K562 (cell line): ENCODE results near the gene MAP4K4. TPM values are rescaled to one million over a fixed set of nuclear protein-coding genes. Genes with fewer than 3 reads are reported as not detected.

Experiments
- ATAC-seq: fragments of 200-7000 bp; cut with Tn5 transposase; 3 replicates; pipeline ENCODE4 v1.9.1; 2020; ENCODE audit warnings: moderate library complexity
- BruUV-seq: library from RNA; stranded (reverse); fragments of 400-500 nt; replicated peaks from 2 replicates; lab custom pipeline; 2021; lab: Mats Ljungman, UMichigan
- CTCF ChIA-PET: fragments of 300-600 bp; formaldehyde crosslinking; extraction: SDS; loops from one replicate; lab custom pipeline; 2021; ENCODE audit warnings: low intra/inter-chr PET ratio; lab: Yijun Ruan, JAX
- POLR2A ChIA-PET: fragments of 300-600, 350-650 bp; sonication (Branson Sonifier 250); formaldehyde crosslinking; extraction: SDS; loops from one replicate; lab custom pipeline; 2021; ENCODE audit warnings: antibody characterized with exemption, inconsistent platforms; lab: Yijun Ruan, JAX
- DNase-seq, 4 experiments: peaks; one replicate each; pipeline versions ENCODE4 v3.0.0 to v3.0.0-alpha.2; 2011 to 2018; ENCODE audit warnings: low spot score in 3 of 4, mixed read lengths in 3 of 4; ENCODE audit errors: extremely low read depth in 1 of 4
- FAIRE-seq: peaks from 2 replicates; lab custom pipeline; 2011; peaks lifted over from hg19 to GRCh38; lab: Jason Lieb, UNC
- H2AFZ ChIP-seq: 2 replicates; pipeline ENCODE4 v1.6.0; 2011; ENCODE audit warnings: low read depth, low read length, control low read depth, inconsistent platforms
- H3K27ac ChIP-seq: fragments of 200-600 bp; 3 replicates; pipeline ENCODE4 v1.8.0; 2011; ENCODE audit warnings: low read depth, mild to moderate bottlenecking, control low read depth, inconsistent platforms, low read length, moderate library complexity, mixed read lengths; ENCODE audit errors: extremely low read depth
- H3K27me3 ChIP-seq, 2 experiments: fragments of 300-600 bp in 1 of 2; 2 replicates in 1 of 2; 3 replicates in 1 of 2; pipeline versions ENCODE4 v1.6.0 to v1.8.0; 2011; ENCODE audit warnings: inconsistent platforms in 2 of 2, low read length in 2 of 2, mild to moderate bottlenecking in 1 of 2, mixed read lengths in 1 of 2, moderate library complexity in 1 of 2; ENCODE audit not compliant: control insufficient read depth in 2 of 2, insufficient read depth in 2 of 2
- H3K36me3 ChIP-seq: fragments of 300-600 bp; 3 replicates; pipeline ENCODE4 v1.8.0; 2011; ENCODE audit warnings: mild to moderate bottlenecking, low read length, inconsistent platforms; ENCODE audit not compliant: control insufficient read depth, insufficient read depth
- H3K4me1 ChIP-seq, 2 experiments: fragments of 200-600 bp in 1 of 2; replicated peaks in 1 of 2; 2 replicates in 1 of 2; 3 replicates in 1 of 2; pipeline versions ENCODE4 v1.5.1 to v1.8.0; 2011; ENCODE audit warnings: inconsistent platforms in 2 of 2, low read length in 2 of 2, mild to moderate bottlenecking in 1 of 2, mixed read lengths in 1 of 2, moderate library complexity in 1 of 2; ENCODE audit not compliant: control insufficient read depth in 2 of 2, insufficient read depth in 2 of 2
- H3K4me2 ChIP-seq: 2 replicates; pipeline ENCODE4 v1.6.1; 2011; ENCODE audit warnings: low read length, control low read depth, inconsistent platforms, mixed read lengths; ENCODE audit not compliant: insufficient read depth
- H3K4me3 ChIP-seq: fragments of 200-600 bp; sonication (generic), shearing (Covaris generic); 2 replicates; pipeline ENCODE4 v1.5.1; 2016; ENCODE audit warnings: control low read depth, inconsistent platforms
- H3K79me2 ChIP-seq: fragments of 200-600 bp; 3 replicates; pipeline ENCODE4 v1.8.0; 2011; ENCODE audit warnings: low read length, inconsistent platforms; ENCODE audit not compliant: control insufficient read depth, insufficient read depth
- H3K9ac ChIP-seq, 2 experiments: 2 replicates each; pipeline versions ENCODE4 v1.6.0 to v1.6.1; 2011; ENCODE audit warnings: low read depth in 2 of 2, low read length in 2 of 2, control low read depth in 1 of 2, inconsistent platforms in 1 of 2, mild to moderate bottlenecking in 1 of 2, mixed read lengths in 1 of 2; ENCODE audit not compliant: insufficient read depth in 1 of 2
- H3K9me1 ChIP-seq: one replicate; pipeline ENCODE4 v1.6.0; 2011; ENCODE audit warnings: inconsistent platforms, mild to moderate bottlenecking, low read length, moderate library complexity; ENCODE audit not compliant: control insufficient read depth, insufficient read depth
- H3K9me3 ChIP-seq: replicated peaks from 2 replicates; pipeline ENCODE4 v1.5.1; 2011; ENCODE audit warnings: low read depth, low read length, inconsistent platforms; ENCODE audit not compliant: control insufficient read depth, insufficient read depth
- H4K20me1 ChIP-seq: replicated peaks from 2 replicates; pipeline ENCODE4 v1.6.1; 2011; ENCODE audit warnings: low read length, inconsistent platforms, mixed read lengths; ENCODE audit not compliant: control insufficient read depth, insufficient read depth
- DMBX1 ChIP-seq: fragments of 250-450 bp; sonication (Bioruptor Pico); IDR thresholded peaks from 2 replicates; pipeline ENCODE4 v1.8.0; 2022; ENCODE audit warnings: inconsistent platforms, mild to moderate bottlenecking, moderate library complexity, borderline replicate concordance
- FOXP1 ChIP-seq: sonication (generic); formaldehyde crosslinking; IDR thresholded peaks from 2 replicates; pipeline ENCODE4 v1.8.0; 2022; ENCODE audit warnings: mild to moderate bottlenecking, missing genetic modification reagents
- RCOR1 ChIP-seq, 2 experiments: IDR thresholded peaks; 2 replicates each; pipeline ENCODE4 v1.6.1; 2012; ENCODE audit warnings: low read depth in 2 of 2, low read length in 2 of 2, borderline replicate concordance in 1 of 2, improper control_type of control experiment in 1 of 2
- RNF219 ChIP-seq: fragments of 250-450 bp; sonication (Bioruptor Pico); IDR thresholded peaks from 2 replicates; pipeline ENCODE4 v1.5.0; 2022; ENCODE audit warnings: mild to moderate bottlenecking
- SMC3 ChIP-seq: conservative IDR thresholded peaks from 2 replicates; pipeline ENCODE4 v1.6.1; 2011; ENCODE audit warnings: low read depth, low read length, improper control_type of control experiment; ENCODE audit not compliant: insufficient read depth
- WGBS: fragments of 100-300 bp; shearing (Covaris generic); methylation state at CpG from one replicate; pipeline ENCODE4 v1.1.6; 2016; ENCODE audit warnings: low coverage, mixed read lengths; ENCODE audit not compliant: insufficient coverage; ENCODE audit errors: missing lambda C conversion rate; 5-methylcytosine and 5-hydroxymethylcytosine counted together
- in situ Hi-C: fragments of 300-500 bp; cut with MboI; formaldehyde crosslinking; loops from 4 replicates; pipeline ENCODE4 v1.15.0; 2018; ENCODE audit warnings: inconsistent platforms, mixed read lengths
- intact Hi-C: fragments of 100-400 bp; cut with micrococcal nuclease; formaldehyde crosslinking; loops from 2 replicates; pipeline ENCODE4 v1.14.2; 2022
- polyA plus RNA-seq, 8 experiments: library from polyadenylated mRNA; depleted of rRNA in 4 of 8; stranded (reverse) in 5 of 8; unstranded in 3 of 8; fragments of >200 nt; fragmentation: Nextera tagmentation in 2 of 8; fragmentation: Illumina TruSeq in 1 of 8; extraction: Ambion mirVana in 2 of 8; extraction: Trizol in 1 of 8; gene quantifications; 2 replicates each; pipeline versions ENCODE4 v1.2.1 to v1.2.3, GENCODE V29; 2011 to 2014; ENCODE audit warnings: inconsistent platforms in 1 of 8, missing spikeins in 1 of 8
- total RNA-seq, 7 experiments: library from RNA; depleted of rRNA in 6 of 7; stranded (reverse); fragments of >200 nt in 6 of 7; fragmentation: Illumina TruSeq in 2 of 7; extraction: Trizol in 2 of 7; gene quantifications; 2 replicates each; pipeline versions ENCODE4 v1.2.1 to v1.2.3, GENCODE V29; 2011 to 2021; ENCODE audit warnings: low replicate concordance in 1 of 7
- TF ChIP-seq, protein P1 (sequence below): fragments of 450-650 bp; IDR thresholded peaks from 2 replicates; pipeline ENCODE4 v1.6.1; 2016; ENCODE audit warnings: antibody characterized with exemption
- TF ChIP-seq, protein P2 (sequence below): fragments of 200-600 bp; sonication (generic); IDR thresholded peaks from one replicate; pipeline ENCODE4 v1.6.1; 2012; ENCODE audit warnings: mild to moderate bottlenecking, low read depth, low read length, inconsistent platforms

The MAP4K4 gene
- total and polyA plus RNA-seq, 9 of the 15 experiments (the other 6 are each of a cell fraction or from before 2014, with no cell fraction given) = 7.6 to 76.4 (median 50.6) TPM

DNA sequence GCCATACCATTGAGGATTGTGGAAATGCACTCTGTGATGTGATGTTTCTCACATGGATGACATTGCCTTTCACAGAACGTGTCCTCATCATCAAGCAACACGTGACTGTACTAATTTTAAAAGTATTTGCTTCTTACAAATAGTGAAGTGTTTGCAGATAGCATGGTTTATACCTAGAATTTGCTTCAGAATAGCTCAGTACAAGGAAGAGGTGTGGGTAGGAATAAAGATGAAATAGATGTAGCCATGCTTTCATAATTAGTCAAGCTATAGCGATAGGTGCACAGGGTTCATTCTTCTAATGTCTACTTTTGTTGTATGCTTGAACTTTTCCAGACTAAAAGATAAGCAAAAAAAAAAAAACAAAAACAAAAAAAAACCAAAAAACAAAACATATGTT is 27.5 kb downstream of the MAP4K4 start:
- WGBS = 59% methylated on average over 3 of the region's 3 CpGs
- intact Hi-C loops (loop anchor here (10.0 kb wide), 2 partner anchors 210 to 310 kb away; no protein-coding TSS in a partner anchor), in situ Hi-C loops (no loop called here)
- FAIRE-seq (no peak), ATAC-seq (no peak), DNase-seq (no peak)
- Histone ChIP-seq H2AFZ (no peak overlapping the region), H3K79me2 (peaks cover 85% of the 10 kb centered on the region), H3K4me3 (no peak overlapping the region), H3K27me3 (no peaks in the 10 kb centered on the region), H3K9me1 (no peaks in the 10 kb centered on the region), H3K27ac (no peak overlapping the region), H3K4me2 (no peak overlapping the region), H3K4me1 (peaks cover 0 to 4% of the 10 kb centered on the region in 2 experiments; a peak in 3 of 5 replicates), H3K36me3 (no peaks in the 10 kb centered on the region), H3K9me3 (no peaks in the 10 kb centered on the region), H4K20me1 (peaks cover 16% of the 10 kb centered on the region), H3K9ac (no peak overlapping the region)
- ChIA-PET POLR2A (interaction anchor here (1.0 kb wide), 1 partner anchor 19 kb away, joined by 4 read pairs; no protein-coding TSS in a partner anchor), CTCF (no interaction called here)
- no TSS peak for BruUV-seq
- TF ChIP-seq, protein P1, sequence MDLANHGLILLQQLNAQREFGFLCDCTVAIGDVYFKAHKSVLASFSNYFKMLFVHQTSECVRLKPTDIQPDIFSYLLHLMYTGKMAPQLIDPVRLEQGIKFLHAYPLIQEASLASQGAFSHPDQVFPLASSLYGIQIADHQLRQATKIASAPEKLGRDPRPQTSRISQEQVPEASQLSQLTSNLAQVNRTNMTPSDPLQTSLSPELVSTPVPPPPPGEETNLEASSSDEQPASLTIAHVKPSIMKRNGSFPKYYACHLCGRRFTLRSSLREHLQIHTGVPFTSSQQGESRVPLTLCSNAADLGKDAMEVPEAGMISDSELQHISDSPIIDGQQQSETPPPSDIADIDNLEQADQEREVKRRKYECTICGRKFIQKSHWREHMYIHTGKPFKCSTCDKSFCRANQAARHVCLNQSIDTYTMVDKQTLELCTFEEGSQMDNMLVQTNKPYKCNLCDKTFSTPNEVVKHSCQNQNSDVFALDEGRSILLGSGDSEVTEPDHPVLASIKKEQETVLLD = no peak
- TF ChIP-seq FOXP1 (CRISPR knock-in tag) (no peak), DMBX1 (CRISPR knock-in tag) (no peak), SMC3 (no peak), RNF219 (CRISPR knock-in tag) (no peak), RCOR1 (IDR thresholded peaks at IDR 0.05; ENCODE audit: borderline replicate concordance in 1 of 2, low read depth in 2 of 2, low read length in 2 of 2) (no peak)
- TF ChIP-seq, protein P2, sequence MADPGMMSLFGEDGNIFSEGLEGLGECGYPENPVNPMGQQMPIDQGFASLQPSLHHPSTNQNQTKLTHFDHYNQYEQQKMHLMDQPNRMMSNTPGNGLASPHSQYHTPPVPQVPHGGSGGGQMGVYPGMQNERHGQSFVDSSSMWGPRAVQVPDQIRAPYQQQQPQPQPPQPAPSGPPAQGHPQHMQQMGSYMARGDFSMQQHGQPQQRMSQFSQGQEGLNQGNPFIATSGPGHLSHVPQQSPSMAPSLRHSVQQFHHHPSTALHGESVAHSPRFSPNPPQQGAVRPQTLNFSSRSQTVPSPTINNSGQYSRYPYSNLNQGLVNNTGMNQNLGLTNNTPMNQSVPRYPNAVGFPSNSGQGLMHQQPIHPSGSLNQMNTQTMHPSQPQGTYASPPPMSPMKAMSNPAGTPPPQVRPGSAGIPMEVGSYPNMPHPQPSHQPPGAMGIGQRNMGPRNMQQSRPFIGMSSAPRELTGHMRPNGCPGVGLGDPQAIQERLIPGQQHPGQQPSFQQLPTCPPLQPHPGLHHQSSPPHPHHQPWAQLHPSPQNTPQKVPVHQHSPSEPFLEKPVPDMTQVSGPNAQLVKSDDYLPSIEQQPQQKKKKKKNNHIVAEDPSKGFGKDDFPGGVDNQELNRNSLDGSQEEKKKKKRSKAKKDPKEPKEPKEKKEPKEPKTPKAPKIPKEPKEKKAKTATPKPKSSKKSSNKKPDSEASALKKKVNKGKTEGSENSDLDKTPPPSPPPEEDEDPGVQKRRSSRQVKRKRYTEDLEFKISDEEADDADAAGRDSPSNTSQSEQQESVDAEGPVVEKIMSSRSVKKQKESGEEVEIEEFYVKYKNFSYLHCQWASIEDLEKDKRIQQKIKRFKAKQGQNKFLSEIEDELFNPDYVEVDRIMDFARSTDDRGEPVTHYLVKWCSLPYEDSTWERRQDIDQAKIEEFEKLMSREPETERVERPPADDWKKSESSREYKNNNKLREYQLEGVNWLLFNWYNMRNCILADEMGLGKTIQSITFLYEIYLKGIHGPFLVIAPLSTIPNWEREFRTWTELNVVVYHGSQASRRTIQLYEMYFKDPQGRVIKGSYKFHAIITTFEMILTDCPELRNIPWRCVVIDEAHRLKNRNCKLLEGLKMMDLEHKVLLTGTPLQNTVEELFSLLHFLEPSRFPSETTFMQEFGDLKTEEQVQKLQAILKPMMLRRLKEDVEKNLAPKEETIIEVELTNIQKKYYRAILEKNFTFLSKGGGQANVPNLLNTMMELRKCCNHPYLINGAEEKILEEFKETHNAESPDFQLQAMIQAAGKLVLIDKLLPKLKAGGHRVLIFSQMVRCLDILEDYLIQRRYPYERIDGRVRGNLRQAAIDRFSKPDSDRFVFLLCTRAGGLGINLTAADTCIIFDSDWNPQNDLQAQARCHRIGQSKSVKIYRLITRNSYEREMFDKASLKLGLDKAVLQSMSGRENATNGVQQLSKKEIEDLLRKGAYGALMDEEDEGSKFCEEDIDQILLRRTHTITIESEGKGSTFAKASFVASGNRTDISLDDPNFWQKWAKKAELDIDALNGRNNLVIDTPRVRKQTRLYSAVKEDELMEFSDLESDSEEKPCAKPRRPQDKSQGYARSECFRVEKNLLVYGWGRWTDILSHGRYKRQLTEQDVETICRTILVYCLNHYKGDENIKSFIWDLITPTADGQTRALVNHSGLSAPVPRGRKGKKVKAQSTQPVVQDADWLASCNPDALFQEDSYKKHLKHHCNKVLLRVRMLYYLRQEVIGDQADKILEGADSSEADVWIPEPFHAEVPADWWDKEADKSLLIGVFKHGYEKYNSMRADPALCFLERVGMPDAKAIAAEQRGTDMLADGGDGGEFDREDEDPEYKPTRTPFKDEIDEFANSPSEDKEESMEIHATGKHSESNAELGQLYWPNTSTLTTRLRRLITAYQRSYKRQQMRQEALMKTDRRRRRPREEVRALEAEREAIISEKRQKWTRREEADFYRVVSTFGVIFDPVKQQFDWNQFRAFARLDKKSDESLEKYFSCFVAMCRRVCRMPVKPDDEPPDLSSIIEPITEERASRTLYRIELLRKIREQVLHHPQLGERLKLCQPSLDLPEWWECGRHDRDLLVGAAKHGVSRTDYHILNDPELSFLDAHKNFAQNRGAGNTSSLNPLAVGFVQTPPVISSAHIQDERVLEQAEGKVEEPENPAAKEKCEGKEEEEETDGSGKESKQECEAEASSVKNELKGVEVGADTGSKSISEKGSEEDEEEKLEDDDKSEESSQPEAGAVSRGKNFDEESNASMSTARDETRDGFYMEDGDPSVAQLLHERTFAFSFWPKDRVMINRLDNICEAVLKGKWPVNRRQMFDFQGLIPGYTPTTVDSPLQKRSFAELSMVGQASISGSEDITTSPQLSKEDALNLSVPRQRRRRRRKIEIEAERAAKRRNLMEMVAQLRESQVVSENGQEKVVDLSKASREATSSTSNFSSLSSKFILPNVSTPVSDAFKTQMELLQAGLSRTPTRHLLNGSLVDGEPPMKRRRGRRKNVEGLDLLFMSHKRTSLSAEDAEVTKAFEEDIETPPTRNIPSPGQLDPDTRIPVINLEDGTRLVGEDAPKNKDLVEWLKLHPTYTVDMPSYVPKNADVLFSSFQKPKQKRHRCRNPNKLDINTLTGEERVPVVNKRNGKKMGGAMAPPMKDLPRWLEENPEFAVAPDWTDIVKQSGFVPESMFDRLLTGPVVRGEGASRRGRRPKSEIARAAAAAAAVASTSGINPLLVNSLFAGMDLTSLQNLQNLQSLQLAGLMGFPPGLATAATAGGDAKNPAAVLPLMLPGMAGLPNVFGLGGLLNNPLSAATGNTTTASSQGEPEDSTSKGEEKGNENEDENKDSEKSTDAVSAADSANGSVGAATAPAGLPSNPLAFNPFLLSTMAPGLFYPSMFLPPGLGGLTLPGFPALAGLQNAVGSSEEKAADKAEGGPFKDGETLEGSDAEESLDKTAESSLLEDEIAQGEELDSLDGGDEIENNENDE = no peak
